Gastroesophageal sphincter (tissue), 4 donors: ENCODE measurements around the gene ICA1L. TPM values are rescaled to one million over a fixed set of nuclear protein-coding genes. Genes with fewer than 3 reads are reported as not detected.
"Not testable (repeated sequence)": the region's sequence is repeated elsewhere in the genome, so short reads cannot be mapped to it uniquely, and the experiment has no call there.

ENCODE experiments used
- ATAC-seq: fragments of 150-250 bp; one replicate; pipeline ENCODE4 v1.9.1; 2016; ENCODE audit warnings: mild to moderate bottlenecking, moderate library complexity
- H3K27ac ChIP-seq, 4 donors: fragments of 200-600 bp; sonication (generic) in 3 of 4; 1 replicate in 3 of 4; 2 replicates in 1 of 4; pipeline ENCODE4 v1.5.1; 2016 to 2019
- H3K27me3 ChIP-seq: fragments of 200-600 bp; sonication (generic); one replicate; pipeline ENCODE4 v1.5.1; 2019
- H3K36me3 ChIP-seq, 2 donors: fragments of 200-600 bp; sonication (generic); one replicate each; pipeline ENCODE4 v1.5.1; 2019; ENCODE audit warnings: control low read depth in 1 of 2
- H3K4me1 ChIP-seq, 3 donors: fragments of 200-600 bp; sonication (generic); 1 replicate in 2 of 3; 2 replicates in 1 of 3; pipeline ENCODE4 v1.5.1; 2016 to 2019; ENCODE audit warnings: control low read depth in 2 of 3
- H3K4me3 ChIP-seq, 2 donors: fragments of 200-600 bp; sonication (generic); one replicate each; pipeline ENCODE4 v1.5.1; 2019; ENCODE audit warnings: mild to moderate bottlenecking in 1 of 2, moderate library complexity in 1 of 2
- H3K9me3 ChIP-seq, 3 donors: fragments of 200-600 bp; sonication (generic); one replicate each; pipeline ENCODE4 v1.5.1; 2017 to 2019; ENCODE audit warnings: control low read depth in 2 of 3
- EP300 ChIP-seq: sonication (generic); formaldehyde crosslinking; IDR thresholded peaks from one replicate; pipeline ENCODE4 v1.6.1; 2017; ENCODE audit warnings: antibody characterized with exemption, mild to moderate bottlenecking
- POLR2A ChIP-seq, 2 donors: fragments of 450-650 bp; IDR thresholded peaks; one replicate each; pipeline ENCODE4 v1.6.1; 2017; ENCODE audit warnings: antibody characterized with exemption in 2 of 2, mild to moderate bottlenecking in 2 of 2, moderate library complexity in 1 of 2
- POLR2AphosphoS5 ChIP-seq: sonication (generic); formaldehyde crosslinking; IDR thresholded peaks from one replicate; pipeline ENCODE4 v1.6.1; 2017; ENCODE audit warnings: antibody characterized with exemption
- WGBS, 2 donors: methylation state at CpG; one replicate each; pipeline ENCODE4 v1.1.5; 2018; ENCODE audit warnings: low coverage in 1 of 2; 5-methylcytosine and 5-hydroxymethylcytosine counted together
- total RNA-seq, 4 donors: library from RNA; depleted of rRNA; stranded (reverse); fragments of >200 nt; gene quantifications; one replicate each; pipeline ENCODE4 v1.1.0, GENCODE V29; 2016
- TF ChIP-seq, protein P1 (sequence below), 4 experiments: fragments of 200-600 bp in 2 of 4; fragments of 450-650 bp in 2 of 4; sonication (generic) in 1 of 4; IDR thresholded peaks; one replicate each; pipeline ENCODE4 v1.5.1; 2017 to 2019; ENCODE audit warnings: antibody characterized with exemption in 4 of 4, mild to moderate bottlenecking in 2 of 4, moderate library complexity in 2 of 4

Gene ICA1L
- total RNA-seq, 4 donors from 2014 or later, result 12.2 to 40.8 (median 28.6) TPM

DNA sequence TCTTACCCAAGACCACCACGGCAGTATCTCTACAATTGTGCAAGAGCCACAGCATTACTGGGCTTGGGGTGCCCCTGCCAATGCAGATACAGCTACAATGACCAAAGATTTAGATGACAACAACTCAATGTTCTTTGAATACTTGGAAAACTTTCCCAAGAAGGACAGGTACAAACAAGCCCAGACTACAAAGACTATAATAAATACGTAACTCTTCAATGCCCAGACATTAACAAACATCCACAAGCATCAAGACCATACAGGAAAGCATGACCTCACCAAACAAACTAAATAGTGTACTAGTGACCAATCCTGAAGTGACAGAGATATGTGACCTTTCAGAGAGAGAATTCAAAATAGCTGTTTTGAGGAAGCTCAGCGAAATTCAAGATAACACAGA, 62.8 kb downstream of the ICA1L start:
- WGBS, 2 donors, result 67 to 89% methylated on average over 1 to 3 of the region's 3 CpGs
- Histone ChIP-seq H3K9me3 (no peaks in the 10 kb centered on the region), H3K27ac (no peak overlapping the region), H3K4me3 (no peak overlapping the region), H3K36me3 (peaks cover 0 to 16% of the 10 kb centered on the region in 2 donors), H3K27me3 (no peaks in the 10 kb centered on the region), H3K4me1 (peaks cover 0 to 22% (median 11%) of the 10 kb centered on the region in 3 donors)
- TF ChIP-seq EP300 (no peak), POLR2A (IDR thresholded peaks at IDR 0.05) (no peak), POLR2AphosphoS5 (no peak)
- TF ChIP-seq, protein P1, sequence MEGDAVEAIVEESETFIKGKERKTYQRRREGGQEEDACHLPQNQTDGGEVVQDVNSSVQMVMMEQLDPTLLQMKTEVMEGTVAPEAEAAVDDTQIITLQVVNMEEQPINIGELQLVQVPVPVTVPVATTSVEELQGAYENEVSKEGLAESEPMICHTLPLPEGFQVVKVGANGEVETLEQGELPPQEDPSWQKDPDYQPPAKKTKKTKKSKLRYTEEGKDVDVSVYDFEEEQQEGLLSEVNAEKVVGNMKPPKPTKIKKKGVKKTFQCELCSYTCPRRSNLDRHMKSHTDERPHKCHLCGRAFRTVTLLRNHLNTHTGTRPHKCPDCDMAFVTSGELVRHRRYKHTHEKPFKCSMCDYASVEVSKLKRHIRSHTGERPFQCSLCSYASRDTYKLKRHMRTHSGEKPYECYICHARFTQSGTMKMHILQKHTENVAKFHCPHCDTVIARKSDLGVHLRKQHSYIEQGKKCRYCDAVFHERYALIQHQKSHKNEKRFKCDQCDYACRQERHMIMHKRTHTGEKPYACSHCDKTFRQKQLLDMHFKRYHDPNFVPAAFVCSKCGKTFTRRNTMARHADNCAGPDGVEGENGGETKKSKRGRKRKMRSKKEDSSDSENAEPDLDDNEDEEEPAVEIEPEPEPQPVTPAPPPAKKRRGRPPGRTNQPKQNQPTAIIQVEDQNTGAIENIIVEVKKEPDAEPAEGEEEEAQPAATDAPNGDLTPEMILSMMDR (IDR thresholded peaks at IDR 0.05), result no peak
- ATAC-seq, result no peak

DNA sequence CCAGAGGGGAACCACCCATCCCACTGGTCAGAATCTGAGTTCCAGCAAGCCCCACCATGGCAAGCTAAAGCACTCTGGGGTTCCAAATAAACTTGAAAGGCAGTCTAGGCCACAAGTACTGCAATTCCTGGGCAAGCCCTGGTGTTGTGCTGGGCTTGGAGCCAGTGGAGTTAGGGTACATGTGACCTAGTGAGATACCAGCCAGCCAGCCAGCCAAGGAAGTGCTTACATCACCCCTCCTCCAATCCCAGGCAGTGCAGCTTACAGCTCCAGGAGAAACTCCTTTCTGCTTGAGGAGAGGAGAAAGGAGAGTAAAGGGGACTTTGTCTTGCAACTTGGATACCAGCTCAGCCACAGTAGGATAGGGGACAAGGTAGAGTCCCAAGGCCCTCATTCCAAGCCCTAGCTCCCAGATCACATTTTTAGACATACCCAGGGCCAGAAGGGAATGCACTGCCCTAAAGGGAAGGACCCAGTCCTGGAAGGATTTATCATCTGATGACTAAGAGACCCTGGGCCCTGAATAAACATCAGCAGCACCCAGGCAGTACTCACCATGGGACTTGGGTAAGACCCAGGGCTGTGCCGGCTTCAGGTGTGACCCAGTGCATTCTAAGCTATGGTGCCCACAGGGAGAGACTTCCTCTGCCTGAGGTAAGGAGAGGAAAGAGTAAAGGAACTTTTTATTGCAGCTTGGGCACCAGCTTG, 64.0 kb downstream of the ICA1L start:
- not testable (repeated sequence) for H3K27me3 ChIP-seq, H3K4me3 ChIP-seq, H3K9me3 ChIP-seq
- peak overlapping the region; percentile 50 to 73 (median 58) for H3K27ac ChIP-seq
- H3K36me3 ChIP-seq, result peaks cover 0 to 13% of the 10 kb centered on the region in 2 donors
- peak; percentile 90 for ATAC-seq
- peak; percentile 52 for TF ChIP-seq POLR2AphosphoS5
- WGBS, 2 donors, result no CpG with 5 or more reads among the region's 1 CpG
- H3K4me1 ChIP-seq, result peaks cover 0 to 22% (median 11%) of the 10 kb centered on the region in 3 donors

DNA sequence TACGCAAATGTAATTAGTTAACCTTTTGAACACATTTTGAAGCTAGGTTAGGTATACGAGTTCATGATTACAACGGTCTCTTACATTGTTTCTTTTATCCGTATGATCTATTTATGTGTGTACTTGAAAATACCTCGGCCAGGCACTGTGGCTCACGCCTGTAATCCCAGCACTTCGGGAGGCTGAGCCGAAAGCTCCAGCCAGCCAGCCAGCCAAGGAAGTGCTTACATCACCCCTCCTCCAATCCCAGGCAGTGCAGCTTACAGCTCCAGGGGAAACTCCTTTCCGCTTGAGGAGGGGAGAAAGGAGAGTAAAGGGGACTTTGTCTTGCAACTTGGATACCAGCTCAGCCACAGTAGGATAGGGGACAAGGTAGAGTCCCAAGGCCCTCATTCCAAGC, 65.7 kb downstream of the ICA1L start:
- H3K4me3 ChIP-seq, H3K27me3 ChIP-seq, H3K9me3 ChIP-seq, H3K36me3 ChIP-seq: not testable (repeated sequence)
- 51 to 68% methylated on average over 5 to 7 of the region's 9 CpGs for WGBS, 2 donors
- peak; percentile 71 for ATAC-seq
- peaks cover 0 to 22% (median 11%) of the 10 kb centered on the region in 3 donors for H3K4me1 ChIP-seq
- H3K27ac ChIP-seq, result peak overlapping the region in 1 of 4 donors; percentile 54
- peak; percentile 3 for TF ChIP-seq POLR2AphosphoS5

DNA sequence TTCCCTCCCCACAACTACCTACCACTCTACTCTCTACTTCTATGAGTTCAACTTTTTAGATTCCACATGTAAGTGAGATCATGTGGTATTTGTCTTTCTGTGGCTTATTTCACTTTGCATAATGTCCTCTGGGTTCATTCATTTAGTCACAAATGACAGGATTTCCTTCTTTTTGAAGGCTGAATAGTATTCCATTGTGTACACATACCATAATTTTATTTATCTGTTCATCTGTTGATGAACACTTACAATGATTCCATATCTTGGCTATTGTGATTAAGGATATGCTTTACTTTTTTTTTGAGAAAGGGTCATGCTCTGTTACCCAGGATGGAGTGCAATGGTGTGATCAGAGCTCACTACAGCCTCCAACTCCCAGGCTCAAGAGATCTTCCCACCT, 73.6 kb downstream of the ICA1L start:
- Histone ChIP-seq H3K4me1 (no peaks in the 10 kb centered on the region), H3K27me3 (no peaks in the 10 kb centered on the region), H3K9me3 (no peaks in the 10 kb centered on the region), H3K4me3 (no peak overlapping the region), H3K36me3 (peaks cover 0 to 8% of the 10 kb centered on the region in 2 donors), H3K27ac (no peak overlapping the region)
- no peak for ATAC-seq
- TF ChIP-seq, protein P1 (IDR thresholded peaks at IDR 0.05), result no peak
- TF ChIP-seq POLR2AphosphoS5, result no peak
- no peak for TF ChIP-seq POLR2A (IDR thresholded peaks at IDR 0.05)
- no peak for TF ChIP-seq EP300

DNA sequence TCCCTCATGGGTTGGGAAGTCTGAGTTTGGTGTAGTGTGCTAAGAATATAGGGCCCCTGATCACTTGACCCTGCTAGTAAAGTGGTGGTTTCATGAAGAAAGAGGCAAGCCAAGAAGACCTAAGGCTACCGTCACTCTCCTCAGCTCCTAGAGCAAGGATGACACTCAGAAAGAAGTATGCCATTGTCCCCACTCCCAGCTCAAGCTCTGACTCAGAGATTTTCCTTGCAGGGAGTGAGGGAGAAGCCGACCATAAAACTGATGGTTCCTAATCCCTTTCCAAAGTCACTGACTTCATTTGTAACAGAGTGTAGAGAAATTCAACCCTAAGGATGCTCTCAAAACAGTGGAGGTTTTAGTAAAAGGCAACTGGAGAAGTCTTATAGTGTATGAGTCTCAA, 80.9 kb downstream of the ICA1L start:
- TF ChIP-seq EP300, result no peak
- TF ChIP-seq, protein P1 (IDR thresholded peaks at IDR 0.05), result no peak
- no peak for TF ChIP-seq POLR2A (IDR thresholded peaks at IDR 0.05)
- no peak for TF ChIP-seq POLR2AphosphoS5
- Histone ChIP-seq H3K36me3 (peaks cover 0 to 38% of the 10 kb centered on the region in 2 donors), H3K27ac (no peak overlapping the region), H3K9me3 (no peaks in the 10 kb centered on the region), H3K4me1 (no peaks in the 10 kb centered on the region), H3K27me3 (no peaks in the 10 kb centered on the region), H3K4me3 (no peak overlapping the region)
- WGBS, 2 donors, result 90% methylated on average over 2 of the region's 2 CpGs; no CpG with 5 or more reads in 1 of the 2 donors
- ATAC-seq, result no peak

DNA sequence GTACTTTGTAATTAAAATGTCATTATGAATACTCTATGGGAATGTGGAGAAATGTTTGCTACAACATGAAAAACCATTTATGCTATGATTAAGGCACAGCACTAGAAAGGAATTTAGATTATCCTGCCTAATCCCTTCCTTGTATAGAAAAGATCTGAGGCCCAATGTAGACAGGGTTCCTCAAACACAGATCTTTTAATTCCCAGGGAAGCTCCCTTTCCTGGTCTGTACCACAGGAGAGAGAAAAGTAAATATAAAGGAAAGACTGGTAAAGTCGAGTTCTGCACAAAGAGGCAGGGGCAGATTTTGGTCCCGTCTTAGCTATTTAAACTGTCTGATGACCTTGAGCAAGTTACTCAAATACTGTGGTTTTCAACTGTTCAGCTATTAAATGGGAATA, 84.7 kb downstream of the ICA1L start:
- 84 to 85% methylated on average over 2 of the region's 2 CpGs for WGBS, 2 donors
- no peak for ATAC-seq
- Histone ChIP-seq H3K27ac (no peak overlapping the region), H3K36me3 (peaks cover 0 to 55% of the 10 kb centered on the region in 2 donors), H3K4me3 (no peak overlapping the region), H3K9me3 (no peaks in the 10 kb centered on the region), H3K4me1 (no peaks in the 10 kb centered on the region), H3K27me3 (no peaks in the 10 kb centered on the region)
- TF ChIP-seq, protein P1 (IDR thresholded peaks at IDR 0.05), result no peak
- no peak for TF ChIP-seq POLR2A (IDR thresholded peaks at IDR 0.05)
- no peak for TF ChIP-seq POLR2AphosphoS5
- TF ChIP-seq EP300, result no peak
